ENCODE results near the gene PROCA1. TPM values are rescaled to one million over a fixed set of nuclear protein-coding genes. Genes with fewer than 3 reads are reported as not detected.

The PROCA1 gene
- total and polyA plus RNA-seq, 9 of the 15 experiments (the other 6 are each of a cell fraction or from before 2014, with no cell fraction given), result 0.78 to 16.2 (median 5.6) TPM

GRCh38 chr17:28720247-28720996, 8.7 kb upstream of the PROCA1 start:
- no peak for FAIRE-seq
- H4K20me1 ChIP-seq (replicated peaks; ENCODE audit: control insufficient read depth, insufficient read depth, low read length), result peaks cover 47% of the 10 kb centered on the region
- peak overlapping the region; percentile 95 for H3K27ac ChIP-seq (ENCODE audit: extremely low read depth, low read depth, low read length)
- intact Hi-C loops (cut with micrococcal nuclease), result loop anchor here (10.0 kb wide), 1 partner anchor 394 kb away; no protein-coding TSS in a partner anchor
- in situ Hi-C loops (cut with MboI), result no loop called here
- peak overlapping the region; percentile 97 to 100 for H3K9ac ChIP-seq (ENCODE audit: insufficient read depth in 1 of 2, low read depth in 2 of 2, low read length in 2 of 2)
- no peaks in the 10 kb centered on the region for H3K9me3 ChIP-seq (replicated peaks; ENCODE audit: control insufficient read depth, insufficient read depth, low read depth, low read length)
- no peaks in the 10 kb centered on the region for H3K9me1 ChIP-seq (ENCODE audit: control insufficient read depth, insufficient read depth, low read length)
- H3K79me2 ChIP-seq (ENCODE audit: control insufficient read depth, insufficient read depth, low read length), result peaks cover 66% of the 10 kb centered on the region
- DNase-seq (ENCODE audit: extremely low read depth in 1 of 4, low spot score in 3 of 4), result peak in 3 of 4 experiments; percentile 27 to 66 (median 30)
- peaks cover 46 to 47% of the 10 kb centered on the region in 2 experiments for H3K4me1 ChIP-seq (replicated peaks in 1 of 2; ENCODE audit: control insufficient read depth in 2 of 2, insufficient read depth in 2 of 2, low read length in 2 of 2)
- POLR2A ChIA-PET, result interaction anchor here (0.6 to 11.1 kb wide), 25 partner anchors 8 to 459 kb away, joined by 3 to 367 read pairs (median 4); partner anchors contain the start of genes ALDOC, BLTP2, FAM222B and MYO18A
- peak overlapping the region; percentile 75 for H3K4me3 ChIP-seq
- peak; percentile 6; the same call in 2 of the 3 replicates for ATAC-seq
- CTCF ChIA-PET (ENCODE audit: low intra/inter-chr PET ratio), result interaction anchor here (1.2 to 2.1 kb wide), 3 partner anchors 30 to 75 kb away, joined by 3 to 10 read pairs (median 5); no protein-coding TSS in a partner anchor
- 0 out of 5 replicates have a peak, but pooled peaks cover 0 to 6% of the 10 kb centered on the region in 2 experiments for H3K27me3 ChIP-seq (ENCODE audit: control insufficient read depth in 2 of 2, insufficient read depth in 2 of 2, low read length in 2 of 2)
- H3K36me3 ChIP-seq (ENCODE audit: control insufficient read depth, insufficient read depth, low read length), result peaks cover 54% of the 10 kb centered on the region
- peak overlapping the region; percentile 96 for H3K4me2 ChIP-seq (ENCODE audit: insufficient read depth, low read length)
- WGBS (ENCODE audit: insufficient coverage, low coverage, missing lambda C conversion rate), result under 1% methylated on average over 26 of the region's 30 CpGs
- BruUV-seq (replicated peaks), result TSS peak; percentile 76
- H2AFZ ChIP-seq (ENCODE audit: low read depth, low read length), result no peak overlapping the region
- no peak for TF ChIP-seq ZNF133 (CRISPR knock-in tag; IDR thresholded peaks at IDR 0.05)
- TF ChIP-seq GATA2 (CRISPR knock-in tag; IDR thresholded peaks at IDR 0.05), result no peak
- no peak for TF ChIP-seq ZNF766 (CRISPR knock-in tag; conservative IDR thresholded peaks at IDR 0.05)
- TF ChIP-seq, protein P1, sequence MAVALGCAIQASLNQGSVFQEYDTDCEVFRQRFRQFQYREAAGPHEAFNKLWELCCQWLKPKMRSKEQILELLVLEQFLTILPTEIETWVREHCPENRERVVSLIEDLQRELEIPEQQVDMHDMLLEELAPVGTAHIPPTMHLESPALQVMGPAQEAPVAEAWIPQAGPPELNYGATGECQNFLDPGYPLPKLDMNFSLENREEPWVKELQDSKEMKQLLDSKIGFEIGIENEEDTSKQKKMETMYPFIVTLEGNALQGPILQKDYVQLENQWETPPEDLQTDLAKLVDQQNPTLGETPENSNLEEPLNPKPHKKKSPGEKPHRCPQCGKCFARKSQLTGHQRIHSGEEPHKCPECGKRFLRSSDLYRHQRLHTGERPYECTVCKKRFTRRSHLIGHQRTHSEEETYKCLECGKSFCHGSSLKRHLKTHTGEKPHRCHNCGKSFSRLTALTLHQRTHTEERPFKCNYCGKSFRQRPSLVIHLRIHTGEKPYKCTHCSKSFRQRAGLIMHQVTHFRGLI (CRISPR knock-in tag; IDR thresholded peaks at IDR 0.05), result no peak
- TF ChIP-seq NFE2L1 (tag; IDR thresholded peaks at IDR 0.05; ENCODE audit: borderline replicate concordance, low read depth), result no peak
- TF ChIP-seq PBX2 (CRISPR knock-in tag; IDR thresholded peaks at IDR 0.05; ENCODE audit: low read depth), result no peak
- no peak for TF ChIP-seq PBX2 (tag; conservative IDR thresholded peaks at IDR 0.05; ENCODE audit: low read depth)
- no peak for TF ChIP-seq SIN3B (IDR thresholded peaks at IDR 0.05; ENCODE audit: low read depth)
- TF ChIP-seq MAFF (IDR thresholded peaks at IDR 0.05; ENCODE audit: low read length), result no peak
- no peak for TF ChIP-seq MCM2 (IDR thresholded peaks at IDR 0.05; ENCODE audit: low read depth)
- TF ChIP-seq KAT2B (IDR thresholded peaks at IDR 0.05; ENCODE audit: low read depth, low read length), result no peak
- TF ChIP-seq BRF1 (IDR thresholded peaks at IDR 0.05; ENCODE audit: borderline replicate concordance, extremely low read depth, insufficient read length), result no peak
- TF ChIP-seq ARHGAP35 (IDR thresholded peaks at IDR 0.05; ENCODE audit: partially characterized antibody), result no peak
- no peak for TF ChIP-seq POLR3A (IDR thresholded peaks at IDR 0.05; ENCODE audit: borderline replicate concordance, extremely low read depth, insufficient read depth, insufficient read length)
- TF ChIP-seq CBFA2T2 (conservative IDR thresholded peaks at IDR 0.05), result no peak
- TF ChIP-seq ASH1L (IDR thresholded peaks at IDR 0.05; ENCODE audit: borderline replicate concordance, low read depth, partially characterized antibody), result no peak
- no peak for TF ChIP-seq RBM22 (IDR thresholded peaks at IDR 0.05; ENCODE audit: low read depth, low read length, poor library complexity, severe bottlenecking)
- no peak for TF ChIP-seq ZC3H8 (IDR thresholded peaks at IDR 0.05)
- no peak for TF ChIP-seq LCOR (CRISPR knock-in tag; IDR thresholded peaks at IDR 0.05)
